ENCODE results near the gene ABCG2. TPM values are rescaled to one million over a fixed set of nuclear protein-coding genes. Genes with fewer than 3 reads are reported as not detected.

ABCG2 gene
- total RNA-seq, 1 experiment from 2014 or later, result 23.7 TPM

- no peaks in the 10 kb centered on the region for H3K9me3 ChIP-seq
- no peak for TF ChIP-seq CTCF (IDR thresholded peaks at IDR 0.05; ENCODE audit: insufficient read depth in 1 of 2, low read depth in 1 of 2, low read length in 1 of 2, severe bottlenecking in 1 of 2, unreplicated experiment in 1 of 2)
- peaks cover 13% of the 10 kb centered on the region for H3K4me1 ChIP-seq
- Mint-ChIP-seq H3K9me3 (ENCODE audit: unreplicated experiment) (no peaks in the 10 kb centered on the region), H3K27ac (ENCODE audit: unreplicated experiment) (no peak overlapping the region), H3K36me3 (ENCODE audit: insufficient read depth, unreplicated experiment) (peaks cover 29% of the 10 kb centered on the region), H3K4me1 (ENCODE audit: low read depth, unreplicated experiment) (peaks cover 22% of the 10 kb centered on the region), H3K27me3 (ENCODE audit: insufficient read depth, unreplicated experiment) (no peaks in the 10 kb centered on the region), H3K4me3 (ENCODE audit: unreplicated experiment) (no peak overlapping the region)
- BruUV-seq (replicated peaks), result no TSS peak
- POLR2A ChIA-PET, result no interaction called here
- H3K36me3 ChIP-seq (ENCODE audit: control insufficient read depth, insufficient read depth, low read length), result no peaks in the 10 kb centered on the region
- H3K27me3 ChIP-seq (replicated peaks; ENCODE audit: control insufficient read depth, insufficient read depth, low read length), result no peaks in the 10 kb centered on the region
- intact Hi-C loops (cut with micrococcal nuclease; ENCODE audit: unreplicated experiment), result no loop called here
- no peak for DNase-seq
- no peak overlapping the region for H3K4me3 ChIP-seq (ENCODE audit: low read depth, low read length)
- CTCF ChIA-PET, result no interaction called here
These were observed 56.4 kb downstream of the ABCG2 start for GRCh38 chr4:88102026-88102425.

GRCh38 chr4:88101165-88101564 lies 57.3 kb downstream of the ABCG2 start:
- peaks cover 24% of the 10 kb centered on the region for H3K36me3 Mint-ChIP-seq (ENCODE audit: insufficient read depth, unreplicated experiment)
- TF ChIP-seq CTCF (IDR thresholded peaks at IDR 0.05; ENCODE audit: insufficient read depth in 1 of 2, low read depth in 1 of 2, low read length in 1 of 2, severe bottlenecking in 1 of 2, unreplicated experiment in 1 of 2), result no peak
- POLR2A ChIA-PET, result no interaction called here
- intact Hi-C loops (cut with micrococcal nuclease; ENCODE audit: unreplicated experiment), result no loop called here
- Histone ChIP-seq H3K4me1 (peaks cover 5% of the 10 kb centered on the region), H3K36me3 (ENCODE audit: control insufficient read depth, insufficient read depth, low read length) (no peaks in the 10 kb centered on the region), H3K27me3 (replicated peaks; ENCODE audit: control insufficient read depth, insufficient read depth, low read length) (no peaks in the 10 kb centered on the region), H3K4me3 (ENCODE audit: low read depth, low read length) (no peak overlapping the region), H3K9me3 (no peaks in the 10 kb centered on the region)
- no peak for DNase-seq
- H3K27me3 Mint-ChIP-seq (ENCODE audit: insufficient read depth, unreplicated experiment), result no peaks in the 10 kb centered on the region
- no peaks in the 10 kb centered on the region for H3K9me3 Mint-ChIP-seq (ENCODE audit: unreplicated experiment)
- H3K4me1 Mint-ChIP-seq (ENCODE audit: low read depth, unreplicated experiment), result peaks cover 13% of the 10 kb centered on the region
- no peak overlapping the region for H3K27ac Mint-ChIP-seq (ENCODE audit: unreplicated experiment)
- CTCF ChIA-PET, result no interaction called here
- no TSS peak for BruUV-seq (replicated peaks)
- no peak overlapping the region for H3K4me3 Mint-ChIP-seq (ENCODE audit: unreplicated experiment)

- Histone ChIP-seq H3K4me1 (no peaks in the 10 kb centered on the region), H3K4me3 (ENCODE audit: low read depth, low read length) (no peak overlapping the region), H3K9me3 (no peaks in the 10 kb centered on the region), H3K27me3 (replicated peaks; ENCODE audit: control insufficient read depth, insufficient read depth, low read length) (no peaks in the 10 kb centered on the region), H3K36me3 (ENCODE audit: control insufficient read depth, insufficient read depth, low read length) (no peaks in the 10 kb centered on the region)
- BruUV-seq (replicated peaks), result no TSS peak
- H3K27me3 Mint-ChIP-seq (ENCODE audit: insufficient read depth, unreplicated experiment), result no peaks in the 10 kb centered on the region
- no peak overlapping the region for H3K27ac Mint-ChIP-seq (ENCODE audit: unreplicated experiment)
- POLR2A ChIA-PET, result no interaction called here
- H3K36me3 Mint-ChIP-seq (ENCODE audit: insufficient read depth, unreplicated experiment), result peaks cover 29% of the 10 kb centered on the region
- H3K4me3 Mint-ChIP-seq (ENCODE audit: unreplicated experiment), result no peak overlapping the region
- no peak for TF ChIP-seq CTCF (IDR thresholded peaks at IDR 0.05; ENCODE audit: insufficient read depth in 1 of 2, low read depth in 1 of 2, low read length in 1 of 2, severe bottlenecking in 1 of 2, unreplicated experiment in 1 of 2)
- CTCF ChIA-PET, result no interaction called here
- intact Hi-C loops (cut with micrococcal nuclease; ENCODE audit: unreplicated experiment), result no loop called here
- H3K4me1 Mint-ChIP-seq (ENCODE audit: low read depth, unreplicated experiment), result peaks cover 6% of the 10 kb centered on the region
- H3K9me3 Mint-ChIP-seq (ENCODE audit: unreplicated experiment), result no peaks in the 10 kb centered on the region
- no peak for DNase-seq
These were observed 59.3 kb downstream of the ABCG2 start for GRCh38 chr4:88098993-88099752.
